HTR-8/SVneo (cell line): ENCODE results near the gene DPP6.

Experiments
- DNase-seq: peaks from one replicate; pipeline ENCODE4 v3.0.0; 2011; ENCODE audit warnings: low spot score, mixed read lengths; ENCODE audit not compliant: insufficient read length
- FAIRE-seq: peaks from 2 replicates; lab custom pipeline; 2011; peaks lifted over from hg19 to GRCh38; lab: Jason Lieb, UNC

DPP6 gene

GRCh38 chr7:154489897-154490296 is 437.7 kb downstream of the DPP6 start:
- DNase-seq (no peak), FAIRE-seq (no peak)

- DNase-seq (no peak), FAIRE-seq (no peak)
These were observed 441.4 kb downstream of the DPP6 start for GRCh38 chr7:154493594-154493993.

- DNase-seq: no peak
- no peak for FAIRE-seq
These were observed 445.6 kb downstream of the DPP6 start for GRCh38 chr7:154497751-154498150.

- DNase-seq (no peak), FAIRE-seq (no peak)
These were observed 451.9 kb downstream of the DPP6 start for GRCh38 chr7:154503962-154504550.

- DNase-seq (no peak), FAIRE-seq (no peak)
These were observed 452.7 kb downstream of the DPP6 start for GRCh38 chr7:154504918-154505317.

GRCh38 chr7:154505362-154505761 is 453.2 kb downstream of the DPP6 start:
- DNase-seq: no peak

GRCh38 chr7:154509192-154509591 is 457.0 kb downstream of the DPP6 start:
- no peak for DNase-seq
- FAIRE-seq: no peak

More at GRCh38 chr7:154505362-154505761, 453.2 kb downstream of the DPP6 start:
- FAIRE-seq: no peak

GRCh38 chr7:154512121-154512833 is 460.1 kb downstream of the DPP6 start:
- DNase-seq (no peak), FAIRE-seq (no peak)

GRCh38 chr7:154517768-154518167 is 465.6 kb downstream of the DPP6 start:
- no peak for DNase-seq
- no peak for FAIRE-seq

GRCh38 chr7:154519229-154519628 is 467.0 kb downstream of the DPP6 start:
- FAIRE-seq (no peak), DNase-seq (no peak)

GRCh38 chr7:154530136-154530535 is 477.9 kb downstream of the DPP6 start:
- DNase-seq: no peak
- FAIRE-seq: no peak

GRCh38 chr7:154532771-154533170 is 480.6 kb downstream of the DPP6 start:
- DNase-seq: no peak

GRCh38 chr7:154540596-154540995 is 488.4 kb downstream of the DPP6 start:
- FAIRE-seq (no peak), DNase-seq (no peak)

More at GRCh38 chr7:154532771-154533170, 480.6 kb downstream of the DPP6 start:
- FAIRE-seq: no peak

- DNase-seq (no peak), FAIRE-seq (no peak)
These were observed 489.4 kb downstream of the DPP6 start for GRCh38 chr7:154541606-154542005.

GRCh38 chr7:154546946-154547587 is 494.9 kb downstream of the DPP6 start:
- FAIRE-seq (no peak), DNase-seq (no peak)

GRCh38 chr7:154553711-154554265 is 501.6 kb downstream of the DPP6 start:
- FAIRE-seq (no peak), DNase-seq (no peak)

GRCh38 chr7:154559454-154559853 is 507.3 kb downstream of the DPP6 start:
- FAIRE-seq (no peak), DNase-seq (no peak)

- no peak for FAIRE-seq
- no peak for DNase-seq
These were observed 512.5 kb downstream of the DPP6 start for GRCh38 chr7:154564676-154565075.

GRCh38 chr7:154566877-154567276 is 514.7 kb downstream of the DPP6 start:
- DNase-seq (no peak), FAIRE-seq (no peak)

GRCh38 chr7:154568346-154568745 is 516.1 kb downstream of the DPP6 start:
- FAIRE-seq (no peak), DNase-seq (no peak)

- FAIRE-seq (no peak), DNase-seq (no peak)
These were observed 517.7 kb downstream of the DPP6 start for GRCh38 chr7:154569916-154570315.
